GM12878 (cell line): ENCODE data around the gene MRPL38. TPM values are rescaled to one million over a fixed set of nuclear protein-coding genes. Genes with fewer than 3 reads are reported as not detected.
A peak's percentile ranks its signal among the peaks of the same experiment; 100 is the strongest.

Source experiments
- BCL11A ChIP-seq: IDR thresholded peaks from 2 replicates; pipeline ENCODE4 v1.6.1; 2011; ENCODE audit warnings: low read depth, low read length
- DPF2 ChIP-seq: fragments of 450-650 bp; IDR thresholded peaks from 2 replicates; pipeline ENCODE4 v1.6.1; 2017; ENCODE audit warnings: mild to moderate bottlenecking
- HCFC1 ChIP-seq: fragments of 150-350 bp; IDR thresholded peaks from 2 replicates; pipeline ENCODE4 v1.6.1; 2014; ENCODE audit warnings: low read length
- HDGF ChIP-seq: fragments of 450-650 bp; IDR thresholded peaks from 2 replicates; pipeline ENCODE4 v1.6.1; 2016; ENCODE audit warnings: antibody characterized with exemption
- JUNB ChIP-seq: IDR thresholded peaks from 2 replicates; pipeline ENCODE4 v1.6.1; 2016; ENCODE audit warnings: antibody characterized with exemption, mild to moderate bottlenecking
- MYC ChIP-seq: IDR thresholded peaks from 2 replicates; pipeline ENCODE4 v1.6.1; 2011; ENCODE audit warnings: mild to moderate bottlenecking, low read length, moderate library complexity, inconsistent platforms; ENCODE audit not compliant: insufficient read depth, insufficient replicate concordance, insufficient read length, severe bottlenecking
- NFYB ChIP-seq: IDR thresholded peaks from 2 replicates; pipeline ENCODE4 v1.6.1; 2011; ENCODE audit warnings: low read depth, mild to moderate bottlenecking, low read length, improper control_type of control experiment, moderate library complexity; ENCODE audit not compliant: insufficient read depth
- POLR2A ChIP-seq: IDR thresholded peaks from 2 replicates; pipeline ENCODE4 v1.6.1; 2011; ENCODE audit warnings: low read depth, mild to moderate bottlenecking, low read length
- RUNX3 ChIP-seq: IDR thresholded peaks from 2 replicates; pipeline ENCODE4 v1.6.1; 2012; ENCODE audit warnings: low read length, inconsistent platforms
- SPI1 ChIP-seq: IDR thresholded peaks from 2 replicates; pipeline ENCODE4 v1.6.1; 2011; ENCODE audit warnings: low read depth, mild to moderate bottlenecking, low read length, moderate library complexity, borderline replicate concordance; ENCODE audit not compliant: insufficient read depth
- STAT1 ChIP-seq: fragments of 450-650 bp; conservative IDR thresholded peaks from 2 replicates; pipeline ENCODE4 v1.6.1; 2014; ENCODE audit warnings: antibody characterized with exemption, mild to moderate bottlenecking
- SUPT20H ChIP-seq: IDR thresholded peaks from 2 replicates; pipeline ENCODE4 v1.6.1; 2011; ENCODE audit warnings: low read depth, mild to moderate bottlenecking, low read length, moderate library complexity, borderline replicate concordance; ENCODE audit not compliant: control insufficient read depth
- SUZ12 ChIP-seq: fragments of 200-600 bp; sonication (generic); IDR thresholded peaks from one replicate; pipeline ENCODE4 v1.6.1; 2018; ENCODE audit warnings: antibody characterized with exemption, mild to moderate bottlenecking; ENCODE audit not compliant: unreplicated experiment
- TCF12 ChIP-seq: IDR thresholded peaks from 2 replicates; pipeline ENCODE4 v1.6.1; 2011; ENCODE audit warnings: low read depth, mild to moderate bottlenecking, low read length
- polyA plus RNA-seq, 11 experiments: library from polyadenylated mRNA; depleted of rRNA in 4 of 11; unstranded in 6 of 11; stranded (reverse) in 5 of 11; fragments of >200 nt; fragmentation: Nextera tagmentation in 4 of 11; fragmentation: Illumina TruSeq in 1 of 11; extraction: Ambion mirVana in 4 of 11; extraction: Trizol in 1 of 11; gene quantifications; 1 replicate in 1 of 11; 2 replicates in 10 of 11; pipeline versions ENCODE4 v1.2.1 to v1.2.3, GENCODE V29; 2011 to 2016; ENCODE audit warnings: inconsistent platforms in 2 of 11, missing spikeins in 2 of 11, low read depth in 1 of 11
- total RNA-seq, 4 experiments: library from RNA; depleted of rRNA in 3 of 4; stranded (reverse); fragments of >200 nt in 3 of 4; fragmentation: Illumina TruSeq in 1 of 4; extraction: Trizol in 1 of 4; gene quantifications; 2 replicates each; pipeline versions ENCODE4 v1.2.1 to v1.2.3, GENCODE V29; 2013 to 2021
- TF ChIP-seq, protein P1 (sequence below): IDR thresholded peaks from 2 replicates; pipeline ENCODE4 v1.6.1; 2012; ENCODE audit warnings: low read depth, low read length, improper control_type of control experiment
- TF ChIP-seq, protein P2 (sequence below): IDR thresholded peaks from 2 replicates; pipeline ENCODE4 v1.6.1; 2011; ENCODE audit warnings: borderline replicate concordance, low read depth, mild to moderate bottlenecking, moderate library complexity, low read length; ENCODE audit not compliant: insufficient read depth, poor library complexity, severe bottlenecking
- TF ChIP-seq, protein P3 (sequence below): fragments of 450-650 bp; IDR thresholded peaks from 2 replicates; pipeline ENCODE4 v1.6.1; 2014; ENCODE audit warnings: mild to moderate bottlenecking
- TF ChIP-seq, protein P4 (sequence below): fragments of 450-650 bp; conservative IDR thresholded peaks from 2 replicates; pipeline ENCODE4 v1.6.1; 2017; ENCODE audit warnings: mild to moderate bottlenecking, moderate library complexity
- TF ChIP-seq, protein P5 (sequence below): fragments of 450-650 bp; formaldehyde crosslinking; IDR thresholded peaks from 2 replicates; pipeline ENCODE4 v1.5.0; 2022; ENCODE audit warnings: mild to moderate bottlenecking, missing genetic modification characterization

MRPL38 gene
- total and polyA plus RNA-seq, 10 of the 15 experiments (the other 5 are each of a cell fraction or from before 2014, with no cell fraction given): 6.6 to 205 (median 53.1) TPM

DNA sequence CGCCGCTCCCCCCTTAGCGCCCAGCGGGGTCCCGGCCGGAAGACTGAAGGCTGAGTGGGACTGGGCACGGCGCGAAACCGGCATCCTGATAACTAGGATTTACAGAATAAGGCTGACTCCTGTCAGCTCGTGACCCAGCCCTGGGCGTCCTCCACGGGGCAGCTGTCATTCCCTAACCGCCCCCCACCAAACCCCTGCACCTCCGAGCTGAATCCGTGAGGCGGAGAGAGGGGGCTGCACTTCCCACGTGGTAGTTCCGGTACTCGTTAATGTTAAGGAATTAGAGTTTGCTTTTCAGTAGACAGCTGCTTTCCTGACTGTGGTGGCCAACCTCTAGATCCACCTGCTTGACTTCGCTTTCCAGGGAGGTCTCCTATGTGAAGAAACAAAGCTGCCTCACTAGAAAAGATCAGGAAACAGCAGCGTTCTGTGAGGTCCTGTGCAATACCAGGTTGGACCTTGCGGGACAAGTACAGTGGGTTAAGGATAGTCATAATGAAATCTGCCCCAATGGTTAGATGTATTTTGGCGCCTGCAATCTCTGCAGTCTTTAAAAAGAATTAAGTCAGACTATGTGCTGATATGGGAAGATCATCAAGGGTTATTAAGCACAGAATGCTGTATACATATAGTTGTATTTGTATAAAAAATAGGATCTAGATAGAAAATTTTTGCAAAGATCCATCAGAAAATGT lies 48.5 kb downstream of the MRPL38 start (continued):
- TF ChIP-seq, protein P1, sequence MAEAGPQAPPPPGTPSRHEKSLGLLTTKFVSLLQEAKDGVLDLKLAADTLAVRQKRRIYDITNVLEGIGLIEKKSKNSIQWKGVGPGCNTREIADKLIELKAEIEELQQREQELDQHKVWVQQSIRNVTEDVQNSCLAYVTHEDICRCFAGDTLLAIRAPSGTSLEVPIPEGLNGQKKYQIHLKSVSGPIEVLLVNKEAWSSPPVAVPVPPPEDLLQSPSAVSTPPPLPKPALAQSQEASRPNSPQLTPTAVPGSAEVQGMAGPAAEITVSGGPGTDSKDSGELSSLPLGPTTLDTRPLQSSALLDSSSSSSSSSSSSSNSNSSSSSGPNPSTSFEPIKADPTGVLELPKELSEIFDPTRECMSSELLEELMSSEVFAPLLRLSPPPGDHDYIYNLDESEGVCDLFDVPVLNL: no peak
- TF ChIP-seq STAT1 (no peak), HDGF (no peak), HCFC1 (no peak), SUZ12 (no peak), MYC (no peak), DPF2 (no peak; the same call in 1 of the 2 replicates), JUNB (peak; percentile 63), SPI1 (no peak), SUPT20H (no peak), RUNX3 (peak; percentile 53; the same call in 1 of the 2 replicates), NFYB (no peak), TCF12 (no peak), BCL11A (no peak), POLR2A (no peak)
- TF ChIP-seq, protein P2, sequence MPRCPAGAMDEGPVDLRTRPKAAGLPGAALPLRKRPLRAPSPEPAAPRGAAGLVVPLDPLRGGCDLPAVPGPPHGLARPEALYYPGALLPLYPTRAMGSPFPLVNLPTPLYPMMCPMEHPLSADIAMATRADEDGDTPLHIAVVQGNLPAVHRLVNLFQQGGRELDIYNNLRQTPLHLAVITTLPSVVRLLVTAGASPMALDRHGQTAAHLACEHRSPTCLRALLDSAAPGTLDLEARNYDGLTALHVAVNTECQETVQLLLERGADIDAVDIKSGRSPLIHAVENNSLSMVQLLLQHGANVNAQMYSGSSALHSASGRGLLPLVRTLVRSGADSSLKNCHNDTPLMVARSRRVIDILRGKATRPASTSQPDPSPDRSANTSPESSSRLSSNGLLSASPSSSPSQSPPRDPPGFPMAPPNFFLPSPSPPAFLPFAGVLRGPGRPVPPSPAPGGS: no peak
- TF ChIP-seq, protein P3, sequence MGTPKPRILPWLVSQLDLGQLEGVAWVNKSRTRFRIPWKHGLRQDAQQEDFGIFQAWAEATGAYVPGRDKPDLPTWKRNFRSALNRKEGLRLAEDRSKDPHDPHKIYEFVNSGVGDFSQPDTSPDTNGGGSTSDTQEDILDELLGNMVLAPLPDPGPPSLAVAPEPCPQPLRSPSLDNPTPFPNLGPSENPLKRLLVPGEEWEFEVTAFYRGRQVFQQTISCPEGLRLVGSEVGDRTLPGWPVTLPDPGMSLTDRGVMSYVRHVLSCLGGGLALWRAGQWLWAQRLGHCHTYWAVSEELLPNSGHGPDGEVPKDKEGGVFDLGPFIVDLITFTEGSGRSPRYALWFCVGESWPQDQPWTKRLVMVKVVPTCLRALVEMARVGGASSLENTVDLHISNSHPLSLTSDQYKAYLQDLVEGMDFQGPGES: no peak
- TF ChIP-seq, protein P4, sequence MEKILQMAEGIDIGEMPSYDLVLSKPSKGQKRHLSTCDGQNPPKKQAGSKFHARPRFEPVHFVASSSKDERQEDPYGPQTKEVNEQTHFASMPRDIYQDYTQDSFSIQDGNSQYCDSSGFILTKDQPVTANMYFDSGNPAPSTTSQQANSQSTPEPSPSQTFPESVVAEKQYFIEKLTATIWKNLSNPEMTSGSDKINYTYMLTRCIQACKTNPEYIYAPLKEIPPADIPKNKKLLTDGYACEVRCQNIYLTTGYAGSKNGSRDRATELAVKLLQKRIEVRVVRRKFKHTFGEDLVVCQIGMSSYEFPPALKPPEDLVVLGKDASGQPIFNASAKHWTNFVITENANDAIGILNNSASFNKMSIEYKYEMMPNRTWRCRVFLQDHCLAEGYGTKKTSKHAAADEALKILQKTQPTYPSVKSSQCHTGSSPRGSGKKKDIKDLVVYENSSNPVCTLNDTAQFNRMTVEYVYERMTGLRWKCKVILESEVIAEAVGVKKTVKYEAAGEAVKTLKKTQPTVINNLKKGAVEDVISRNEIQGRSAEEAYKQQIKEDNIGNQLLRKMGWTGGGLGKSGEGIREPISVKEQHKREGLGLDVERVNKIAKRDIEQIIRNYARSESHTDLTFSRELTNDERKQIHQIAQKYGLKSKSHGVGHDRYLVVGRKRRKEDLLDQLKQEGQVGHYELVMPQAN: no peak; the same call in none of the 2 replicates
- TF ChIP-seq, protein P5, sequence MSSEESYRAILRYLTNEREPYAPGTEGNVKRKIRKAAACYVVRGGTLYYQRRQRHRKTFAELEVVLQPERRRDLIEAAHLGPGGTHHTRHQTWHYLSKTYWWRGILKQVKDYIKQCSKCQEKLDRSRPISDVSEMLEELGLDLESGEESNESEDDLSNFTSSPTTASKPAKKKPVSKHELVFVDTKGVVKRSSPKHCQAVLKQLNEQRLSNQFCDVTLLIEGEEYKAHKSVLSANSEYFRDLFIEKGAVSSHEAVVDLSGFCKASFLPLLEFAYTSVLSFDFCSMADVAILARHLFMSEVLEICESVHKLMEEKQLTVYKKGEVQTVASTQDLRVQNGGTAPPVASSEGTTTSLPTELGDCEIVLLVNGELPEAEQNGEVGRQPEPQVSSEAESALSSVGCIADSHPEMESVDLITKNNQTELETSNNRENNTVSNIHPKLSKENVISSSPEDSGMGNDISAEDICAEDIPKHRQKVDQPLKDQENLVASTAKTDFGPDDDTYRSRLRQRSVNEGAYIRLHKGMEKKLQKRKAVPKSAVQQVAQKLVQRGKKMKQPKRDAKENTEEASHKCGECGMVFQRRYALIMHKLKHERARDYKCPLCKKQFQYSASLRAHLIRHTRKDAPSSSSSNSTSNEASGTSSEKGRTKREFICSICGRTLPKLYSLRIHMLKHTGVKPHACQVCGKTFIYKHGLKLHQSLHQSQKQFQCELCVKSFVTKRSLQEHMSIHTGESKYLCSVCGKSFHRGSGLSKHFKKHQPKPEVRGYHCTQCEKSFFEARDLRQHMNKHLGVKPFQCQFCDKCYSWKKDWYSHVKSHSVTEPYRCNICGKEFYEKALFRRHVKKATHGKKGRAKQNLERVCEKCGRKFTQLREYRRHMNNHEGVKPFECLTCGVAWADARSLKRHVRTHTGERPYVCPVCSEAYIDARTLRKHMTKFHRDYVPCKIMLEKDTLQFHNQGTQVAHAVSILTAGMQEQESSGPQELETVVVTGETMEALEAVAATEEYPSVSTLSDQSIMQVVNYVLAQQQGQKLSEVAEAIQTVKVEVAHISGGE (CRISPR knock-in tag): no peak
